Activated CD8-positive, alpha-beta memory T cell treated with anti-CD3 and anti-CD28 coated beads for 24 hours (primary cell): ENCODE data around the gene CAVIN1.
A peak's percentile ranks its signal among the peaks of the same experiment; 100 is the strongest.
"Not testable (repeated sequence)": the region's sequence is repeated elsewhere in the genome, so short reads cannot be mapped to it uniquely, and the experiment has no call there.

Experiments
- DNase-seq: peaks from one replicate; pipeline ENCODE4 v3.0.0-alpha.2; 2020

Gene CAVIN1

DNA sequence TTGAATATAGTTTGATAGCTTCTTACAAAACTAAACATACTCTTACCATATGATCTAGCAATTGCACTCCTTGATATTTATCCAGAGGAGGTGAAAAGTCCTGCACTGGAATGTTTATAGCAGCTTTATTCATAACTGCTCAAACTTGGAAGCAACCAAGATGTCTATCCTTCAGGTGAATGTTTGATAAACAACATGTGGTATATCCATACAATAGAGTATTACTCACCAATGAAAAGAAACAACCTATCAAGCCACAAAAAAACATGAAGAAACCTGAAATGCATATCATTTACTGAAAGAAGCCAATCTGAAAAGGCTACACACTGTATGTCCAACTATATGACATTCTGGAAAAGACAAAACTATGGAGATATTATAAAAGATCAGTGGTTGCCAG lies 50.9 kb downstream of the CAVIN1 start:
- DNase-seq = no peak

- not testable (repeated sequence) for DNase-seq
Observed at GRCh38 chr17:42368797-42369561, 54.1 kb downstream of the CAVIN1 start.

DNA sequence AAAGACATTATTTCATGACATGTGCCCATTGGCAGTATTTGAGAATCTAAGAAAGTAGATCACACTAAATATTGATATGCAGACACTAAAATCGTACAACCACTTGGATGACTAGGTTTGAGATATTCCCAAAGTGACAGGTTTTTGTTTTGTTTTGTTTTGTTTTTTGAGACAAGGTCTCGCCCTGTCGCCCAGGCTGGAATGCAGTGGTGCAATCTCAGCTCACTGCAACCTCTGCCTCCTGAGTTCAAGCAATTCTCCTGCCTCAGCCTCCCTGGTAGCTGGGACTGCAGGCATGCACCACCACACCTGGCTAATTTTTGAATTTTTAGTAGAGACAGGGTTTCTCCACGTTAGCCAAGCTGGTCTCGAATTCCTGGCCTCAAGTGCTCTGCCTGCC lies 54.7 kb downstream of the CAVIN1 start:
- DNase-seq = not testable (repeated sequence)

- DNase-seq = not testable (repeated sequence)
Observed at GRCh38 chr17:42366176-42367023, 56.7 kb downstream of the CAVIN1 start.

GRCh38 chr17:42365136-42365535 lies 57.9 kb downstream of the CAVIN1 start:
- no peak for DNase-seq

- no peak for DNase-seq
Observed at GRCh38 chr17:42363767-42364585, 59.1 kb downstream of the CAVIN1 start.

DNA sequence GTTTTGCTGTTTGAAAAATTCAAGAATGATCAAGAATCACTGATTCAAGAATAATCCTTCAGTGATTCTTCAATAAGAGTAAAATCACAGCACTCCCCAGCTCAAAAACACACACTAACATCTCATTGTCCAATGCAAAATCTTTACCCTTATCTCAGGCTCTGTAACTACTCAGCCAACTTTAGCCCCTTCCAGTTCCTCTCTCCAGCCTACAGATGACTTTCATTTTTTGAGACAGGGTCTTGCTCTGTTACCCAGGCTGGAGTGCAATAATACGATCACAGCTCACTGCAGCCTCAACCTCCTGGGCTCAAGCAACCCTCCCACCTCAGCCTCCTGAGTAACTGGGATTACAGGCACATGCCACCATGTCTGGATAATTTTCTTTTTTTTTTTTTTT lies 59.8 kb downstream of the CAVIN1 start:
- DNase-seq = no peak

DNA sequence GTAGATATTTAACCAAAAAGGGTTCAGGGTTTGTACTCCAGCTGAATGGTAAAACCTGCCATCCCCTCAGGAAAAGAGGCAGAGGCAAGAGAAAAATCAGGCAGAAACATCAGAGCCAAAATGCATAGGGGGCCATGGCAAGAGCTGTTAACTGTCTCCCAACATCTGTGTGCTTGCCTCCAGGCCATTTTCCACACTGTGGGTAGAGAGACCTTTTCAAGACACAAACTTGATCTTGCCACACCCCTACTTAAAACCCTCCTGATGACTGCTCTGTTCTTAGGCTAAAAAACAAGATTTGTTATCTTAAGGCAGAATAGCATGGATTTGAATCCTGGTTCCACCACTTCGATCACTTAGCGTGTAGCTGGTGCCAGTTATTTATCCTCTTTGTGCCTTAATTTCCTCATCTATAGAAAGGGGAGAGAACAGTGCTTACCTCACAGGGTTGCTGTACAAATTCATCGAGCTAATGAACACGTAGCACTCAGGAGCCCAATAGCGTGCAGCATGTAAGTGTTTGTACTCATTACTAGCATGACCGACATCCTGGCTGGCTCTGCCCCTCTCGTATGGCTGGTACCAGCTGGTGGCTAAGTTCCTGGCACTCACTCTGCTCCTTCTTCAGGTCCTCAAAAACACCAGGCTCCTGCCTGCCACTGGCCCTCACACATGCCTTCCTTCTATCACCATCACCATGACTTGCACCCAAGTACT lies 60.7 kb downstream of the CAVIN1 start:
- DNase-seq = no peak

GRCh38 chr17:42361781-42362186 lies 61.3 kb downstream of the CAVIN1 start:
- DNase-seq = peak; percentile 64

DNA sequence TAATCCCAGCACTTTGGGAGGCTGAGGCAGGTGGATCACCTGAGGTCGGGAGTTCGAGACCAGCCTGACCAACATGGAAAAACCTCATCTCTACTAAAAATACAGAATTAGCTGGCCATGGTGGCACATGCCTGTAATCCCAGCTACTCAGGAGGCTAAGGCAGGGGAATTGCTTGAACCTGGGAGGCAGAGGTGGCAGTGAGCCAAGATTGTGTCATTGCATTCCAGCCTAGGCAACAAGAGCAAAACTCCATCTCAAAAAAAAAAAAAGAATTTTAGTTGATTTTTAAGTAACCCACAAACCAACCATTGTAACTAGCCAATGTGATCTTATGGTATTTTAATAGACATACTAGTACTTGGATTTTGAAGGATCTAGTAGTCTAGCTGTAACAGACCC lies 62.7 kb downstream of the CAVIN1 start:
- not testable (repeated sequence) for DNase-seq

- no peak for DNase-seq
Observed at GRCh38 chr17:42359133-42359532, 63.9 kb downstream of the CAVIN1 start.

DNA sequence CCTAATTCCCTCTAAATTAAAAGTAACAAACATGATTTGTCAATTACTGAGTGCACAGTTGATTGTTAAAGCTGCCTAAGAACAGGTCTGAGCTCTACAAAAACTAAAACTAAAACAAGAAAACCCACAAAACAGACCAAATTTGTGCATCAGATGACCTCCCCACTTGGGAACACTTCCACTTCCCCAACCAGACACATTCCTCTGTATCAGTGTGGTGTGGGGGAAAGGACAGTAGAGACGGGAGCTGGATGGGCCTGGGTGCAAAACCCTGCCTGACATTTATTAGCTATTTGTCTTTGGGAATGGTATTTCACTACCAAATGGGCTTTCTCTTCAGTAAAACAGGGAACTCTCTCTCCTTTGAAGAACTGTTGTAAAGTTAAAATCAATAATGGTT lies 64.6 kb downstream of the CAVIN1 start:
- no peak for DNase-seq

- DNase-seq = no peak
Observed at GRCh38 chr17:42354956-42355843, 67.9 kb downstream of the CAVIN1 start.
